CD4-positive, alpha-beta T cell (primary cell): ENCODE data around the gene RAB6B. TPM values are rescaled to one million over a fixed set of nuclear protein-coding genes. Genes with fewer than 3 reads are reported as not detected.

Experiments used
- ATAC-seq: fragments of 200-7000 bp; cut with Tn5 transposase; one replicate; pipeline ENCODE4 v1.10.0; 2022; ENCODE audit warnings: mild to moderate bottlenecking; ENCODE audit not compliant: poor library complexity
- CTCF ChIA-PET: fragments of 350-600 bp; sonication (Branson Sonifier 250); formaldehyde crosslinking; loops from one replicate; lab custom pipeline; 2021; ENCODE audit warnings: antibody characterized with exemption, inconsistent platforms; lab: Charles Lee
- POLR2A ChIA-PET: fragments of 350-600 bp; sonication (Branson Sonifier 250); formaldehyde crosslinking; loops from one replicate; lab custom pipeline; 2021; ENCODE audit warnings: antibody characterized with exemption, inconsistent platforms; lab: Charles Lee
- DNase-seq, 14 experiments: peaks; one replicate each; pipeline ENCODE4 v3.0.0-alpha.2; 2013 to 2020; ENCODE audit warnings: mixed read lengths in 2 of 14
- H3K27ac ChIP-seq, 2 donors: one replicate each; pipeline versions ENCODE4 v1.5.1 to v1.7.0; 2013; ENCODE audit warnings: low read length in 2 of 2, low read depth in 1 of 2, mild to moderate bottlenecking in 1 of 2
- H3K27me3 ChIP-seq, 2 experiments: 1 replicate in 1 of 2; 2 replicates in 1 of 2; pipeline versions ENCODE4 v1.6.1 to v1.7.0; 2013; ENCODE audit warnings: low read length in 2 of 2, control low read depth in 1 of 2, mild to moderate bottlenecking in 1 of 2, moderate library complexity in 1 of 2; ENCODE audit not compliant: insufficient read depth in 2 of 2, control insufficient read depth in 1 of 2
- H3K36me3 ChIP-seq: one replicate; pipeline ENCODE4 v1.6.1; 2013; ENCODE audit warnings: low read length, control low read depth; ENCODE audit not compliant: insufficient read depth
- H3K4me1 ChIP-seq: one replicate; pipeline ENCODE4 v1.6.1; 2013; ENCODE audit warnings: low read length, control low read depth; ENCODE audit not compliant: insufficient read depth
- H3K4me3 ChIP-seq: one replicate; pipeline ENCODE4 v1.5.1; 2013; ENCODE audit warnings: mild to moderate bottlenecking, low read length, moderate library complexity
- H3K9me3 ChIP-seq, 2 experiments: 1 replicate in 1 of 2; 2 replicates in 1 of 2; pipeline versions ENCODE4 v1.6.1 to v1.7.0; 2013; ENCODE audit warnings: low read length in 2 of 2, mild to moderate bottlenecking in 2 of 2, control low read depth in 1 of 2, moderate library complexity in 1 of 2; ENCODE audit not compliant: control insufficient read depth in 1 of 2, insufficient read depth in 1 of 2
- H3K27ac Mint-ChIP-seq: one replicate; pipeline ENCODE4 v1.8.0; 2020; ENCODE audit warnings: mixed read lengths
- H3K27me3 Mint-ChIP-seq: one replicate; pipeline ENCODE4 v1.8.0; 2021; ENCODE audit warnings: mixed read lengths
- H3K36me3 Mint-ChIP-seq: one replicate; pipeline ENCODE4 v1.8.0; 2021; ENCODE audit warnings: low read depth, mixed read lengths
- H3K4me1 Mint-ChIP-seq: one replicate; pipeline ENCODE4 v1.8.0; 2021; ENCODE audit warnings: low read depth, mixed read lengths
- H3K4me3 Mint-ChIP-seq: one replicate; pipeline ENCODE4 v1.8.0; 2020; ENCODE audit warnings: mild to moderate bottlenecking, mixed read lengths
- H3K9me3 Mint-ChIP-seq: one replicate; pipeline ENCODE4 v1.8.0; 2020; ENCODE audit warnings: mixed read lengths
- intact Hi-C, 2 experiments: fragments of 100-400 bp; cut with DNase I in 1 of 2; cut with micrococcal nuclease in 1 of 2; formaldehyde crosslinking; loops; one replicate each; pipeline versions ENCODE4 v1.15.1 to v1.9.0; 2023 to 2025; cut with DNase I, micrococcal nuclease
- total RNA-seq, 174 experiments: library from RNA in 2 of 174; stranded (reverse) in 2 of 174; gene quantifications; one replicate each; pipeline ENCODE4 v1.2.3 and lab custom pipeline; 2021 to 2026
- TF ChIP-seq, protein P1 (sequence below): fragments of 200-600 bp; IDR thresholded peaks from one replicate; pipeline ENCODE4 v1.8.0; 2022; ENCODE audit warnings: antibody characterized with exemption, mild to moderate bottlenecking

The RAB6B gene
- total RNA-seq, 2 experiments from 2014 or later = not detected

DNA sequence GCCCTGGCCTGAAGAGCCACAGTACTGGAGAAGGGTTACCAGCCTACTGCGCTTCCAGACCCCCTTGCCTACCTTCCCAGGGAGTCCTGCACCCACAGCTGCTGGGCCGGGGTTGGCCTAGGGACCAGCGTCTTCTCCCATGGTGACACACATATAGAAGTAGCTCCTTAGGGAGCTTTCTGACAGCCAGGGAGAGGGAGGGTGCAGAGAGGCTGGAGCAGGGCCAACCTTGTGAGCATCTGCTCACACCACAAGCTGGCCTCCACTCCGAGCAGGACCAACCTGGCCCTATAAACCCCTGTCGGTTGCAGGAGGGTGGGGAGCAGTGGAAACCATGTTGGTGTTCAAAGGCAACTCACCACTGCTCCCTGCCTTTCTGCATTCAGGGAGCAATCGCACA lies 54.9 kb downstream of the RAB6B start:
- intact Hi-C loops = no loop called here
- no peak for DNase-seq
- H3K27me3 Mint-ChIP-seq = no peaks in the 10 kb centered on the region
- no peak overlapping the region for H3K27ac Mint-ChIP-seq
- H3K4me1 Mint-ChIP-seq = no peaks in the 10 kb centered on the region
- TF ChIP-seq, protein P1, sequence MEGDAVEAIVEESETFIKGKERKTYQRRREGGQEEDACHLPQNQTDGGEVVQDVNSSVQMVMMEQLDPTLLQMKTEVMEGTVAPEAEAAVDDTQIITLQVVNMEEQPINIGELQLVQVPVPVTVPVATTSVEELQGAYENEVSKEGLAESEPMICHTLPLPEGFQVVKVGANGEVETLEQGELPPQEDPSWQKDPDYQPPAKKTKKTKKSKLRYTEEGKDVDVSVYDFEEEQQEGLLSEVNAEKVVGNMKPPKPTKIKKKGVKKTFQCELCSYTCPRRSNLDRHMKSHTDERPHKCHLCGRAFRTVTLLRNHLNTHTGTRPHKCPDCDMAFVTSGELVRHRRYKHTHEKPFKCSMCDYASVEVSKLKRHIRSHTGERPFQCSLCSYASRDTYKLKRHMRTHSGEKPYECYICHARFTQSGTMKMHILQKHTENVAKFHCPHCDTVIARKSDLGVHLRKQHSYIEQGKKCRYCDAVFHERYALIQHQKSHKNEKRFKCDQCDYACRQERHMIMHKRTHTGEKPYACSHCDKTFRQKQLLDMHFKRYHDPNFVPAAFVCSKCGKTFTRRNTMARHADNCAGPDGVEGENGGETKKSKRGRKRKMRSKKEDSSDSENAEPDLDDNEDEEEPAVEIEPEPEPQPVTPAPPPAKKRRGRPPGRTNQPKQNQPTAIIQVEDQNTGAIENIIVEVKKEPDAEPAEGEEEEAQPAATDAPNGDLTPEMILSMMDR = no peak
- Histone ChIP-seq H3K4me1 (no peaks in the 10 kb centered on the region), H3K27ac (no peak overlapping the region), H3K27me3 (peaks cover 0 to 2% of the 10 kb centered on the region in 2 experiments), H3K9me3 (no peaks in the 10 kb centered on the region), H3K4me3 (no peak overlapping the region), H3K36me3 (no peaks in the 10 kb centered on the region)
- POLR2A ChIA-PET = no interaction called here
- no peaks in the 10 kb centered on the region for H3K36me3 Mint-ChIP-seq
- H3K4me3 Mint-ChIP-seq = no peak overlapping the region
- H3K9me3 Mint-ChIP-seq = no peaks in the 10 kb centered on the region
- ATAC-seq = no peak
- CTCF ChIA-PET = no interaction called here

DNA sequence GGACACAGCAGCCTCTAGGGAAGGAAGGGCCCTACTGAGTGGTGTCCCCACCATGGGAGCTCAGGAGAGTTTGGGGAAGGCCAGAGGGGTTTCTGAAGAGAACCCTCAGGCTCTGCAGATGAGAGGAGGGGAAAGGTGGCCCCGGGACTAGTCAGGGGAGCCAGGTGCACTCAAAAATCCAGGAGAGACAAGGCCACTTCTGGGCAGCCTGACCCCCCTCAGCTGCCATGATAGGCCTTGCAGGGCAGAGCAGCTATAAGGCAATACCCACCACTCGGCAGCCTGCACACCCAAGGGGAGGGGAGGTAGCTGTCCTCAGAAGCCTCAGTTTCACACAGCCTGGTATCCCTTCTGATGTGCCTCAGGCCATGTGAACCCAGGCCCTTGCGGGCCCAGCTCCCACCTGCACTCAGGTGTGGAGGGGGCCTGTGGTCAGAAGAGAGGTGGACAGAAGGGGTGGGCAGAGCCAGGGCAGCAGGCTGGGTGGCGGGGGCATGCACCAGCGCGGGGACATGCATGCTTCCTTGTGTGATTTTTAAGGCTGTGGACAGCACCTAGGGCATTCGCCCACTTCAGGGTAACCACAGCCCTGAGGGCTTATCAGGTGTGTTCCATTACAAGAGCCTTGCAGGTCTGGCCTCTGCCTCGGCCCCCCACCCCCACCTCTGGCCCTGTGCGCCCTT lies 55.5 kb downstream of the RAB6B start:
- no peak overlapping the region for H3K4me3 Mint-ChIP-seq
- no peak for ATAC-seq
- H3K4me1 ChIP-seq = no peaks in the 10 kb centered on the region
- no peaks in the 10 kb centered on the region for H3K4me1 Mint-ChIP-seq
- DNase-seq = no peak
- H3K4me3 ChIP-seq = no peak overlapping the region
- H3K27ac Mint-ChIP-seq = no peak overlapping the region
- ChIA-PET CTCF (no interaction called here), POLR2A (no interaction called here)
- no peaks in the 10 kb centered on the region for H3K9me3 ChIP-seq
- no peaks in the 10 kb centered on the region for H3K36me3 ChIP-seq
- no peaks in the 10 kb centered on the region for H3K9me3 Mint-ChIP-seq
- no peaks in the 10 kb centered on the region for H3K36me3 Mint-ChIP-seq
- TF ChIP-seq, protein P1 = no peak
- no peak overlapping the region for H3K27ac ChIP-seq
- no peaks in the 10 kb centered on the region for H3K27me3 Mint-ChIP-seq
- intact Hi-C loops = no loop called here
- H3K27me3 ChIP-seq = peaks cover 0 to 2% of the 10 kb centered on the region in 2 experiments

DNA sequence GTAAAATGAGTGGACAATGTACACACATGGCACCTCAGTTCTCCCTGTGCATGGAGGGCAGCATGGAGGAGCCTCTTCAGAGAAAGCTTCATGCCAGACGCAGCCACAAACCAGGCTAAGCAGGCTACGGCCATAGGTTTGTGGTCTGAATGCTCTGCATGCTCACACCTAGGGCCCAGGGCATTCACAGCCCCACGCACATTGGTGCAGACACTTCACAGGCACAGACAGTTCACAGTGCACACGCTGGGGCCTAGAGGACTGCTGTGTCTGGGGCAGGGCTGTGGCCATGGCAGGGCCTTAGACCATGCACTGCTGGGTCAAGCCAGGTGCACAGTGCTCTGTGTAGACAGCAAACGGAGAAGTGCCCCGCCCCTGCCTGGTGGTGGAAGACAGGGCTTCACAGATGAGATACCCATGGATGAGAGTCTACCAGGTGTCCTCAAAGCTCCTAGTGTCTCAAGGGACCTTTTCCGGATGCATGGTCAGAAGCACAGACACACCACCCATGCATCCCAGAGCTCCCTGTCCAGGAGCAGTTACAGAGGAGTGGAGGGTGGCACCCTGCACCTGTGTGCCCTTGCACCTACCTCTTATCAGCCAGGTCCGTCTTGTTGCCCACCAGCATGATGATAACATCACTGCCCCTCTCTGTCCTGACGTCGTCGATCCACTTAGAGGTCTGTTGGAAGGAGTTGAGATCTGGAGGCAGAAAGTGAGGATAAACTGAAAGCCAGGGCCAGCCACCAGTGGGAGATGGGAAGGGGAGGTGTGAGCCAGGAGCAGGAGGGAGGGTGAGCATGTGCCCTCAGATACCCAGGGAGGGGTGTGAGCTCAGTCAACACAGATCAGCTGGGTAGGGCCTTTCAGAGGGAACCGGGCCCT lies 56.5 kb downstream of the RAB6B start:
- no peak overlapping the region for H3K4me3 ChIP-seq
- DNase-seq = no peak
- ChIA-PET CTCF (no interaction called here), POLR2A (no interaction called here)
- no peaks in the 10 kb centered on the region for H3K4me1 ChIP-seq
- intact Hi-C loops = no loop called here
- H3K36me3 ChIP-seq = no peaks in the 10 kb centered on the region
- Mint-ChIP-seq H3K36me3 (no peaks in the 10 kb centered on the region), H3K4me3 (no peak overlapping the region), H3K4me1 (no peaks in the 10 kb centered on the region), H3K27ac (no peak overlapping the region), H3K27me3 (no peaks in the 10 kb centered on the region), H3K9me3 (no peaks in the 10 kb centered on the region)
- no peak overlapping the region for H3K27ac ChIP-seq
- H3K27me3 ChIP-seq = peaks cover 0 to 2% of the 10 kb centered on the region in 2 experiments
- TF ChIP-seq, protein P1 = no peak
- no peaks in the 10 kb centered on the region for H3K9me3 ChIP-seq
- no peak for ATAC-seq
